ENCODE measurements around the gene NWD2.

Gene NWD2

DNA sequence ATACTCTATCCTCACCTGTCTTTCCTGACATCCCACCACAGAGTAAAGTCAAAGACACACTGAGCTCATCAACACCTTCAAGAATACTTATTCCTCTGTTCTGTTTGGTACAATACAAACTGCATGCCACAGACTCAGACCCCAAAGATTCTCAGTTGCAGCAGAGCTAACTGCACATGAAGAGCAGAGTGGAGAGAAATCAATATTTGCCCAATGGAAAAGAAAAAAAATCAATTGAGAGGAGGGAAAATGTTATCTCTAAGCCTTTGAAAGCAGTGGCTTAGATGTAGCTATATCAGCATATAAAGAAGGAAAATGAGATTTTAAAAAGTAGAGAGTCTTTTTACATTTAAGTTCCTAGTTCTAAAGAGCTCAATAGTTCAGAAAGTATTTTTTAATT, 180.2 kb downstream of the NWD2 start:
- H3K9ac ChIP-seq (ENCODE audit: low read length), result no peak overlapping the region
- DNase-seq, result no peak
- TF ChIP-seq EZH2 (optimal IDR thresholded peaks at IDR 0.05; ENCODE audit: low read depth, low read length), result no peak
- TF ChIP-seq EZH2phosphoT487 (IDR thresholded peaks at IDR 0.05; ENCODE audit: low read length), result no peak
- TF ChIP-seq CTCF (IDR thresholded peaks at IDR 0.05; ENCODE audit: low read length), result no peak

GRCh38 chr4:37425857-37426256, 181.3 kb downstream of the NWD2 start:
- Histone ChIP-seq H2AFZ (ENCODE audit: low read length) (no peak overlapping the region), H3K4me1 (ENCODE audit: low read length) (peaks cover 4% of the 10 kb centered on the region), H3K79me2 (ENCODE audit: low read length) (no peaks in the 10 kb centered on the region), H3K4me2 (ENCODE audit: low read depth, low read length) (no peak overlapping the region), H3K9me3 (replicated peaks; ENCODE audit: insufficient read depth, low read length) (no peaks in the 10 kb centered on the region), H3K27ac (ENCODE audit: low read length) (no peak overlapping the region), H3K4me3 (ENCODE audit: low read length) (no peak overlapping the region), H3K9me2 (replicated peaks; ENCODE audit: insufficient read depth, low read length) (no peaks in the 10 kb centered on the region), H4K20me1 (ENCODE audit: insufficient read depth, low read length) (no peaks in the 10 kb centered on the region), H3F3A (ENCODE audit: insufficient read depth, low read length) (no peaks in the 10 kb centered on the region), H3K27me3 (replicated peaks; ENCODE audit: insufficient read depth, low read length) (no peaks in the 10 kb centered on the region), H3K9ac (ENCODE audit: low read length) (no peak overlapping the region), H3K36me3 (replicated peaks; ENCODE audit: insufficient read depth, low read length) (no peaks in the 10 kb centered on the region)
- TF ChIP-seq CTCF (IDR thresholded peaks at IDR 0.05; ENCODE audit: low read length) (no peak), EZH2 (optimal IDR thresholded peaks at IDR 0.05; ENCODE audit: low read depth, low read length) (no peak), EZH2phosphoT487 (IDR thresholded peaks at IDR 0.05; ENCODE audit: low read length) (no peak)
- no peak for DNase-seq

More for the DNA sequence above, 180.2 kb downstream of the NWD2 start:
- Histone ChIP-seq H3K4me3 (ENCODE audit: low read length) (no peak overlapping the region), H3F3A (ENCODE audit: insufficient read depth, low read length) (no peaks in the 10 kb centered on the region), H3K36me3 (replicated peaks; ENCODE audit: insufficient read depth, low read length) (no peaks in the 10 kb centered on the region), H3K9me3 (replicated peaks; ENCODE audit: insufficient read depth, low read length) (no peaks in the 10 kb centered on the region), H3K9me2 (replicated peaks; ENCODE audit: insufficient read depth, low read length) (no peaks in the 10 kb centered on the region), H3K27me3 (replicated peaks; ENCODE audit: insufficient read depth, low read length) (no peaks in the 10 kb centered on the region), H3K4me1 (ENCODE audit: low read length) (no peaks in the 10 kb centered on the region), H4K20me1 (ENCODE audit: insufficient read depth, low read length) (no peaks in the 10 kb centered on the region), H3K4me2 (ENCODE audit: low read depth, low read length) (no peak overlapping the region), H3K79me2 (ENCODE audit: low read length) (no peaks in the 10 kb centered on the region), H2AFZ (ENCODE audit: low read length) (no peak overlapping the region), H3K27ac (ENCODE audit: low read length) (no peak overlapping the region)

- no peaks in the 10 kb centered on the region for H3K9me3 ChIP-seq (replicated peaks; ENCODE audit: insufficient read depth, low read length)
- no peak overlapping the region for H3K9ac ChIP-seq (ENCODE audit: low read length)
- no peak overlapping the region for H3K4me3 ChIP-seq (ENCODE audit: low read length)
- H4K20me1 ChIP-seq (ENCODE audit: insufficient read depth, low read length), result no peaks in the 10 kb centered on the region
- no peak overlapping the region for H3K4me2 ChIP-seq (ENCODE audit: low read depth, low read length)
- no peaks in the 10 kb centered on the region for H3K27me3 ChIP-seq (replicated peaks; ENCODE audit: insufficient read depth, low read length)
- TF ChIP-seq EZH2phosphoT487 (IDR thresholded peaks at IDR 0.05; ENCODE audit: low read length), result no peak
- TF ChIP-seq EZH2 (optimal IDR thresholded peaks at IDR 0.05; ENCODE audit: low read depth, low read length), result no peak
- TF ChIP-seq CTCF (IDR thresholded peaks at IDR 0.05; ENCODE audit: low read length), result no peak
- no peaks in the 10 kb centered on the region for H3K79me2 ChIP-seq (ENCODE audit: low read length)
- H3K36me3 ChIP-seq (replicated peaks; ENCODE audit: insufficient read depth, low read length), result no peaks in the 10 kb centered on the region
- no peak overlapping the region for H2AFZ ChIP-seq (ENCODE audit: low read length)
- no peaks in the 10 kb centered on the region for H3F3A ChIP-seq (ENCODE audit: insufficient read depth, low read length)
- H3K27ac ChIP-seq (ENCODE audit: low read length), result no peak overlapping the region
- no peak for DNase-seq
- no peaks in the 10 kb centered on the region for H3K9me2 ChIP-seq (replicated peaks; ENCODE audit: insufficient read depth, low read length)
- peaks cover 12% of the 10 kb centered on the region for H3K4me1 ChIP-seq (ENCODE audit: low read length)
Measured at GRCh38 chr4:37427193-37427592, 182.7 kb downstream of the NWD2 start.
